ENCODE data around the gene HIPK4. TPM values are rescaled to one million over a fixed set of nuclear protein-coding genes. Genes with fewer than 3 reads are reported as not detected.

The HIPK4 gene
- total RNA-seq, 1 donor from 2014 or later = not detected

- H3K4me3 ChIP-seq = no peak overlapping the region
- H3K36me3 ChIP-seq = no peaks in the 10 kb centered on the region
- Mint-ChIP-seq H3K4me1 (peaks cover 25% of the 10 kb centered on the region), H3K4me3 (no peak overlapping the region), H3K9me3 (no peaks in the 10 kb centered on the region), H3K36me3 (no peaks in the 10 kb centered on the region), H3K27ac (no peak overlapping the region), H3K27me3 (ENCODE audit: insufficient read depth, low read depth) (peaks cover 3% of the 10 kb centered on the region)
- H3K27ac ChIP-seq = no peak overlapping the region
- peaks cover 15% of the 10 kb centered on the region for H3K4me1 ChIP-seq
- no peaks in the 10 kb centered on the region for H3K27me3 ChIP-seq
- DNase-seq (ENCODE audit: low spot score) = no peak
- H3F3A ChIP-seq (ENCODE audit: low read depth) = peaks cover 25% of the 10 kb centered on the region
- H3K4me2 ChIP-seq = no peak overlapping the region
- no peak overlapping the region for H3K9ac ChIP-seq
- no peak for TF ChIP-seq EZH2phosphoT487 (IDR thresholded peaks at IDR 0.05)
- TF ChIP-seq CTCF (IDR thresholded peaks at IDR 0.05) = no peak
- TF ChIP-seq EZH2 (IDR thresholded peaks at IDR 0.05) = no peak
- H3K79me2 ChIP-seq (ENCODE audit: low read depth) = no peaks in the 10 kb centered on the region
- H3K9me3 ChIP-seq (ENCODE audit: low read depth) = no peaks in the 10 kb centered on the region
- H4K20me1 ChIP-seq (ENCODE audit: low read depth) = no peaks in the 10 kb centered on the region
- no peak overlapping the region for H2AFZ ChIP-seq (replicated peaks)
Measured at GRCh38 chr19:40407714-40408597, 18.0 kb upstream of the HIPK4 start.

GRCh38 chr19:40403262-40403984 lies 13.4 kb upstream of the HIPK4 start:
- Histone ChIP-seq H3K9me3 (ENCODE audit: low read depth) (no peaks in the 10 kb centered on the region), H3K4me3 (peak overlapping the region; percentile 57), H3K4me1 (peaks cover 7% of the 10 kb centered on the region), H3K27ac (no peak overlapping the region), H3K79me2 (ENCODE audit: low read depth) (no peaks in the 10 kb centered on the region), H3K9ac (no peak overlapping the region), H3F3A (ENCODE audit: low read depth) (peaks cover 26% of the 10 kb centered on the region), H3K36me3 (no peaks in the 10 kb centered on the region), H2AFZ (replicated peaks) (peak overlapping the region; percentile 86), H3K27me3 (peaks cover 12% of the 10 kb centered on the region), H3K4me2 (peak overlapping the region; percentile 79), H4K20me1 (ENCODE audit: low read depth) (no peaks in the 10 kb centered on the region)
- peak overlapping the region; percentile 90 for H3K4me3 Mint-ChIP-seq
- no peak for TF ChIP-seq EZH2phosphoT487 (IDR thresholded peaks at IDR 0.05)
- TF ChIP-seq CTCF (IDR thresholded peaks at IDR 0.05) = no peak
- TF ChIP-seq EZH2 (IDR thresholded peaks at IDR 0.05) = no peak
- no peaks in the 10 kb centered on the region for H3K9me3 Mint-ChIP-seq
- H3K27me3 Mint-ChIP-seq (ENCODE audit: insufficient read depth, low read depth) = peaks cover 16% of the 10 kb centered on the region
- peaks cover 21% of the 10 kb centered on the region for H3K4me1 Mint-ChIP-seq
- peak overlapping the region; percentile 70 for H3K27ac Mint-ChIP-seq
- no peaks in the 10 kb centered on the region for H3K36me3 Mint-ChIP-seq
- DNase-seq (ENCODE audit: low spot score) = peak; percentile 97

GRCh38 chr19:40400559-40400958 lies 10.6 kb upstream of the HIPK4 start:
- H3K4me3 ChIP-seq = no peak overlapping the region
- peaks cover 21% of the 10 kb centered on the region for H3K27me3 Mint-ChIP-seq (ENCODE audit: insufficient read depth, low read depth)
- H3K9ac ChIP-seq = no peak overlapping the region
- DNase-seq (ENCODE audit: low spot score) = no peak
- no peak overlapping the region for H3K4me3 Mint-ChIP-seq
- H2AFZ ChIP-seq (replicated peaks) = no peak overlapping the region
- no peaks in the 10 kb centered on the region for H3K9me3 Mint-ChIP-seq
- H3K9me3 ChIP-seq (ENCODE audit: low read depth) = no peaks in the 10 kb centered on the region
- no peaks in the 10 kb centered on the region for H3K36me3 Mint-ChIP-seq
- peaks cover 26% of the 10 kb centered on the region for H3F3A ChIP-seq (ENCODE audit: low read depth)
- H4K20me1 ChIP-seq (ENCODE audit: low read depth) = no peaks in the 10 kb centered on the region
- H3K4me1 Mint-ChIP-seq = peaks cover 21% of the 10 kb centered on the region
- H3K27me3 ChIP-seq = peaks cover 21% of the 10 kb centered on the region
- H3K4me1 ChIP-seq = peaks cover 7% of the 10 kb centered on the region
- no peak overlapping the region for H3K27ac ChIP-seq
- no peaks in the 10 kb centered on the region for H3K36me3 ChIP-seq
- H3K4me2 ChIP-seq = no peak overlapping the region
- TF ChIP-seq CTCF (IDR thresholded peaks at IDR 0.05) = no peak
- TF ChIP-seq EZH2phosphoT487 (IDR thresholded peaks at IDR 0.05) = no peak
- no peak for TF ChIP-seq EZH2 (IDR thresholded peaks at IDR 0.05)
- no peak overlapping the region for H3K27ac Mint-ChIP-seq
- no peaks in the 10 kb centered on the region for H3K79me2 ChIP-seq (ENCODE audit: low read depth)

Measured in neural progenitor cell (in vitro differentiated cells).